Measurements from ENCODE around the gene TRIM29. TPM values are rescaled to one million over a fixed set of nuclear protein-coding genes. Genes with fewer than 3 reads are reported as not detected.

TRIM29 gene
- total RNA-seq, 1 experiment from 2014 or later = 38.5 TPM

DNA sequence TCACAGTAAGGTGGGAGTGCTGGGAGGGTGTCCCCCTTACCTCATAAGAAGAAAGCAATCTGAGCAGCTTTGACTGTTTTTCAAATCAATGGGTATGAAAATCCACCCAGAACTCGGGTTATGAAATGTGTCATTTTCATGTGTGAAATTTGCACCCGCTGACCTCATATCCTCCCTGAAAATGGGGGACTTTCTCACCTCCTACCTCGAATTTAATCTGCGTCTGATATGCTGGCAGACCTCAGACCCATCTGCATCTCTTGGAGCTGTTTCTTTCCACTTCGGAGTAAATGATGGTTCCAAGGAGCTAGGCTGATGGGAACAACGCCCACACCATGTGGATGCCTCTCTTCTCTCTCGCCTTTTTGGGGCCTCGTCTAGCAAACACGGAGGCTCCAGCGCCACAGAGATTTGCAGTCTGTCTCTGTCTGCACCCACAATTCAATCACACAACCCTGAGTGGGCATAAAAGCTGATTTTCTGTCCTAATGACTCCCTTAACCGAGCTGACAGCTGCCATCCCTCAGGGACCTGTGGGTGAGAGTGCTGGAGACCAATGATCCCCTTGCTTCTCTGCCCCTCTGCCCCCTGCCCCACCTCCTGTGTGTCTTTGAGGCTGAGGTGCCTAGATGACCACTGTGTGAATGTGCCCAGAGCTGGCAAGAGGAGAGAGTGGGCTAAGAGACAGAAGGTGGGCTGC lies 71.0 kb downstream of the TRIM29 start:
- ChIA-PET POLR2A (ENCODE audit: unreplicated experiment) (no interaction called here), CTCF (no interaction called here)
- no peak overlapping the region for H3K4me2 ChIP-seq (ENCODE audit: low read length)

DNA sequence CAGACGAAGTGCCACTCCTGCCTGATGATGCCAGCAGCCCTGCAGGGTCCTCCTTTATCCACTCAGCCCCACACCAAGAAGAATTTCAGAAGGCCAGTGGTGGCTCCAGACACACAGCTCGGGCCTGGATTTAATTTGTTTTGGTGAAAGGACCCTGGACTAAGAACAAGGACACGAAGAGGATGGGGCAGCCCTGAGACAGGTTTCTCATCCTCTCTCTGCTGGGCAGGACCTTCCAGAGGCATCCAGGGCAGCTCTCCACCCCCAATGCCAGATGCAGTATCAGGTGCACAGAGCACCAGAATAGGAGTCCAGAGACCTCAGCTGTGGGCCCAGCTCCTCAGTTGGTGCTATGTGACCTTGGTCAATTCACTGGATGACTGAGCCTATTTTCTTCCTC lies 72.0 kb downstream of the TRIM29 start:
- DNase-seq (no peak), ATAC-seq (no peak)
- H3K36me3 ChIP-seq (ENCODE audit: low read depth, low read length) = no peaks in the 10 kb centered on the region
- no peak overlapping the region for H3K4me3 ChIP-seq (ENCODE audit: low read length)
- no peaks in the 10 kb centered on the region for H3K79me2 ChIP-seq (ENCODE audit: low read length)
- no peaks in the 10 kb centered on the region for H3K4me1 ChIP-seq (ENCODE audit: insufficient read depth, low read length)
- no peak overlapping the region for H3K9ac ChIP-seq (ENCODE audit: low read length)
- TF ChIP-seq EZH2phosphoT487 (IDR thresholded peaks at IDR 0.05; ENCODE audit: borderline replicate concordance, low read length) (no peak), EZH2 (IDR thresholded peaks at IDR 0.05; ENCODE audit: low read length, unreplicated experiment) (no peak)
- TF ChIP-seq, protein P1, sequence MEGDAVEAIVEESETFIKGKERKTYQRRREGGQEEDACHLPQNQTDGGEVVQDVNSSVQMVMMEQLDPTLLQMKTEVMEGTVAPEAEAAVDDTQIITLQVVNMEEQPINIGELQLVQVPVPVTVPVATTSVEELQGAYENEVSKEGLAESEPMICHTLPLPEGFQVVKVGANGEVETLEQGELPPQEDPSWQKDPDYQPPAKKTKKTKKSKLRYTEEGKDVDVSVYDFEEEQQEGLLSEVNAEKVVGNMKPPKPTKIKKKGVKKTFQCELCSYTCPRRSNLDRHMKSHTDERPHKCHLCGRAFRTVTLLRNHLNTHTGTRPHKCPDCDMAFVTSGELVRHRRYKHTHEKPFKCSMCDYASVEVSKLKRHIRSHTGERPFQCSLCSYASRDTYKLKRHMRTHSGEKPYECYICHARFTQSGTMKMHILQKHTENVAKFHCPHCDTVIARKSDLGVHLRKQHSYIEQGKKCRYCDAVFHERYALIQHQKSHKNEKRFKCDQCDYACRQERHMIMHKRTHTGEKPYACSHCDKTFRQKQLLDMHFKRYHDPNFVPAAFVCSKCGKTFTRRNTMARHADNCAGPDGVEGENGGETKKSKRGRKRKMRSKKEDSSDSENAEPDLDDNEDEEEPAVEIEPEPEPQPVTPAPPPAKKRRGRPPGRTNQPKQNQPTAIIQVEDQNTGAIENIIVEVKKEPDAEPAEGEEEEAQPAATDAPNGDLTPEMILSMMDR (conservative IDR thresholded peaks at IDR 0.05; ENCODE audit: low read depth, low read length) = no peak
- no peaks in the 10 kb centered on the region for H4K20me1 ChIP-seq (ENCODE audit: low read length)
- BruUV-seq (replicated peaks) = no TSS peak
- no peaks in the 10 kb centered on the region for H3F3A ChIP-seq (ENCODE audit: low read length, unreplicated experiment)
- intact Hi-C loops (cut with micrococcal nuclease) = no loop called here
- H3K27me3 ChIP-seq (ENCODE audit: low read length) = peaks cover 84% of the 10 kb centered on the region
- H3K27ac ChIP-seq (ENCODE audit: low read length) = no peak overlapping the region
- POLR2A ChIA-PET (ENCODE audit: unreplicated experiment) = no interaction called here
- CTCF ChIA-PET = no interaction called here
- no peak overlapping the region for H3K4me2 ChIP-seq (ENCODE audit: low read length)
- H3K9me2 ChIP-seq (replicated peaks; ENCODE audit: low read length) = no peaks in the 10 kb centered on the region
- no peaks in the 10 kb centered on the region for H3K9me3 ChIP-seq (ENCODE audit: low read length)
- H2AFZ ChIP-seq (ENCODE audit: low read length) = no peak overlapping the region

More for the DNA sequence above, 71.0 kb downstream of the TRIM29 start:
- H3K27ac ChIP-seq (ENCODE audit: low read length) = no peak overlapping the region
- no peak for ATAC-seq
- H3K4me1 ChIP-seq (ENCODE audit: insufficient read depth, low read length) = no peaks in the 10 kb centered on the region
- intact Hi-C loops (cut with micrococcal nuclease) = no loop called here
- no peak for TF ChIP-seq EZH2phosphoT487 (IDR thresholded peaks at IDR 0.05; ENCODE audit: borderline replicate concordance, low read length)
- TF ChIP-seq EZH2 (IDR thresholded peaks at IDR 0.05; ENCODE audit: low read length, unreplicated experiment) = no peak
- TF ChIP-seq, protein P1 (conservative IDR thresholded peaks at IDR 0.05; ENCODE audit: low read depth, low read length) = no peak
- no peaks in the 10 kb centered on the region for H3K9me3 ChIP-seq (ENCODE audit: low read length)
- H3K9ac ChIP-seq (ENCODE audit: low read length) = no peak overlapping the region
- no peaks in the 10 kb centered on the region for H3K36me3 ChIP-seq (ENCODE audit: low read depth, low read length)
- no peaks in the 10 kb centered on the region for H3K79me2 ChIP-seq (ENCODE audit: low read length)
- no peaks in the 10 kb centered on the region for H3K9me2 ChIP-seq (replicated peaks; ENCODE audit: low read length)
- H4K20me1 ChIP-seq (ENCODE audit: low read length) = no peaks in the 10 kb centered on the region
- H2AFZ ChIP-seq (ENCODE audit: low read length) = no peak overlapping the region
- no peaks in the 10 kb centered on the region for H3F3A ChIP-seq (ENCODE audit: low read length, unreplicated experiment)
- H3K4me3 ChIP-seq (ENCODE audit: low read length) = no peak overlapping the region
- DNase-seq = no peak
- no TSS peak for BruUV-seq (replicated peaks)
- H3K27me3 ChIP-seq (ENCODE audit: low read length) = peaks cover 83% of the 10 kb centered on the region

DNA sequence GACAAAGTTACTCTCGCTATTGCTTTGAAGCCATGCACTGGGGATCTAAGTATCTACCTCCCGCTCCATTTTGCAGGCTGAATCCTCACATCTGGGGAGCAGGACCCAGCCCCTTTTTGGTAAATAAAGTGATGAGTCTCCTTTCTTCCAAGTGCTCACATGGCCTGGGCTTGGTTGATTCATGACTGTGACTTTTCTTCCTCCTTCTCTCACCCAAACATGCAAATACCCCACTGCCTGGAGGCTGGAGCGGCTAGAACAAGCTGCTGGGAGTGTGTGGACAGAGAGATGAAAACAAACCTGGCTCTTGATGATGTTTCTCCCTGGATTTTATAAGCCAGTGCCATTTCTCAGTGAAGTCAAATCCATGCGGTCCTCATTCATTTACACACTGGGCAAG lies 72.7 kb downstream of the TRIM29 start:
- no peak overlapping the region for H3K27ac ChIP-seq (ENCODE audit: low read length)
- H3K4me1 ChIP-seq (ENCODE audit: insufficient read depth, low read length) = no peaks in the 10 kb centered on the region
- TF ChIP-seq EZH2 (IDR thresholded peaks at IDR 0.05; ENCODE audit: low read length, unreplicated experiment) (no peak), EZH2phosphoT487 (IDR thresholded peaks at IDR 0.05; ENCODE audit: borderline replicate concordance, low read length) (no peak)
- TF ChIP-seq, protein P1 (conservative IDR thresholded peaks at IDR 0.05; ENCODE audit: low read depth, low read length) = no peak
- H3K79me2 ChIP-seq (ENCODE audit: low read length) = no peaks in the 10 kb centered on the region
- ChIA-PET POLR2A (ENCODE audit: unreplicated experiment) (no interaction called here), CTCF (no interaction called here)
- BruUV-seq (replicated peaks) = no TSS peak
- H3F3A ChIP-seq (ENCODE audit: low read length, unreplicated experiment) = no peaks in the 10 kb centered on the region
- no peaks in the 10 kb centered on the region for H3K9me3 ChIP-seq (ENCODE audit: low read length)
- no peaks in the 10 kb centered on the region for H3K36me3 ChIP-seq (ENCODE audit: low read depth, low read length)
- H2AFZ ChIP-seq (ENCODE audit: low read length) = no peak overlapping the region
- no peaks in the 10 kb centered on the region for H3K9me2 ChIP-seq (replicated peaks; ENCODE audit: low read length)
- ATAC-seq (no peak), DNase-seq (no peak)
- peaks cover 91% of the 10 kb centered on the region for H3K27me3 ChIP-seq (ENCODE audit: low read length)
- no peak overlapping the region for H3K4me3 ChIP-seq (ENCODE audit: low read length)
- no peak overlapping the region for H3K9ac ChIP-seq (ENCODE audit: low read length)
- H3K4me2 ChIP-seq (ENCODE audit: low read length) = no peak overlapping the region
- H4K20me1 ChIP-seq (ENCODE audit: low read length) = no peaks in the 10 kb centered on the region
- intact Hi-C loops (cut with micrococcal nuclease) = no loop called here

Measured in PC-3 (cell line).